EH (cell line): ENCODE data around the gene FXN.
A peak's percentile ranks its signal among the peaks of the same experiment; 100 is the strongest.
"Not testable (repeated sequence)": the region's sequence is repeated elsewhere in the genome, so short reads cannot be mapped to it uniquely, and the experiment has no call there.

Source experiments
- DNase-seq: peaks from one replicate; pipeline ENCODE4 v3.0.0-alpha.2; 2015; ENCODE audit warnings: low read depth

FXN gene

GRCh38 chr9:69027355-69028097 is 8.0 kb upstream of the FXN start:
- DNase-seq = peak; percentile 53

DNA sequence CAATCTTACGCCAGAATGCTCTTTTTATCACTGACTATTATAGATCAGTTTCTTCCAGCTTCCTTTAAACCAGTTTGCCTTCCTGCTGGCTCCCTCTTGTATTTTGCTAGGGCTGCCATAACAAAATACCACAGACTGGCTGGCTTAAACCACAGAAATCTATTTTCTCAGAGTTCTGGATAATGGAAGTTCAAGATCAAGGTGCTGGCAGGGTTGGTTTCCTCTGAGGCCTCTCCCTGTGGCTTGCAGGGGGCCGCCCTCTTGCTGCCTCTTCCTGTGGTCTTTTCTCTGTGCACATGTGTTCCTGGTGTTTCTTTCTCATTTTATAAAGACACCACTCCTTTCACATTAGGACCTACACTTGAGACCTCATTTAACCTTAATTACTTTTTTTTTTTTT is 6.8 kb upstream of the FXN start:
- no peak for DNase-seq

- DNase-seq = no peak
Measured at GRCh38 chr9:69029535-69029934, 6.0 kb upstream of the FXN start.

DNA sequence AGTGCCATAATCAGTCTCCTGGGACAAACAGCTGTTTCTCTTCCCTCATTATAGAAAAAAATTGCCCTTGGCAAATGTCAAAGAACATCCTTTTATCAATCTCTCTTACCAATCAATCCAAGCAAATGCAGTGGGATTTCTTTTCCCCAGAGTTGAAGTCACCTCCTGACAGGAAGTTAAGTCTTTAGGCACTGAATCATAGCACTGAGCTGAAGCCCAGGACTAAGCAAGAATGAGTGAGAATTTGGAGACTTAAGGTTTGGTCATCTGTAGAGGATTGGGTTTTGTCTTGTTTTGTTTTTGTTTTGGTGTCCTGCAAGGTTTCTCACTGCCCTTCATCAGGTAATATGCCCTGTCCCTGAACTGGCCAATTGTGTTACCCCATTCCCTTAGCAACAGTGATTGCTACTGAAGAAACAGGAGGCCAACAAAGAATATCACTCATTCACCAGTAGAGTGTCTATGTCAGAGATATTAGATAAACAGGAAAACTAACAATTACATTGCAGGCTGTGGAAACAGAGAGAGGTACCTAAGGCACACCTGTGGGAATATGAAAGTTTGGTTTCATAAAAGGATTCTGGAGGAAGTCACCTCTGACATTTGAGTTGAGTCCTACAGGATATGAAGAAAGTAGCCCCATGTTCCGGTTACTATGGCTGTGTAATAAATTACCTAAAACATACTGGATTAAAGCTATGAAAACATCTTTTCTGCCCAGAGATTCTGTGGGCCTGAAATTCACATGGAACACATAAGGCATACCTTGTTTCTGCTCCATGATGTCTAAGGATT is 4.5 kb upstream of the FXN start:
- peak; percentile 28 for DNase-seq

- no peak for DNase-seq
Measured at GRCh38 chr9:69034071-69034470, 1.5 kb upstream of the FXN start.

- no peak for DNase-seq
Measured at GRCh38 chr9:69036309-69036708, 757 bp downstream of the FXN start.

- no peak for DNase-seq
Measured at GRCh38 chr9:69036799-69037198, 1.2 kb downstream of the FXN start.

- DNase-seq = no peak
Measured at GRCh38 chr9:69040646-69041045, 5.1 kb downstream of the FXN start.

DNA sequence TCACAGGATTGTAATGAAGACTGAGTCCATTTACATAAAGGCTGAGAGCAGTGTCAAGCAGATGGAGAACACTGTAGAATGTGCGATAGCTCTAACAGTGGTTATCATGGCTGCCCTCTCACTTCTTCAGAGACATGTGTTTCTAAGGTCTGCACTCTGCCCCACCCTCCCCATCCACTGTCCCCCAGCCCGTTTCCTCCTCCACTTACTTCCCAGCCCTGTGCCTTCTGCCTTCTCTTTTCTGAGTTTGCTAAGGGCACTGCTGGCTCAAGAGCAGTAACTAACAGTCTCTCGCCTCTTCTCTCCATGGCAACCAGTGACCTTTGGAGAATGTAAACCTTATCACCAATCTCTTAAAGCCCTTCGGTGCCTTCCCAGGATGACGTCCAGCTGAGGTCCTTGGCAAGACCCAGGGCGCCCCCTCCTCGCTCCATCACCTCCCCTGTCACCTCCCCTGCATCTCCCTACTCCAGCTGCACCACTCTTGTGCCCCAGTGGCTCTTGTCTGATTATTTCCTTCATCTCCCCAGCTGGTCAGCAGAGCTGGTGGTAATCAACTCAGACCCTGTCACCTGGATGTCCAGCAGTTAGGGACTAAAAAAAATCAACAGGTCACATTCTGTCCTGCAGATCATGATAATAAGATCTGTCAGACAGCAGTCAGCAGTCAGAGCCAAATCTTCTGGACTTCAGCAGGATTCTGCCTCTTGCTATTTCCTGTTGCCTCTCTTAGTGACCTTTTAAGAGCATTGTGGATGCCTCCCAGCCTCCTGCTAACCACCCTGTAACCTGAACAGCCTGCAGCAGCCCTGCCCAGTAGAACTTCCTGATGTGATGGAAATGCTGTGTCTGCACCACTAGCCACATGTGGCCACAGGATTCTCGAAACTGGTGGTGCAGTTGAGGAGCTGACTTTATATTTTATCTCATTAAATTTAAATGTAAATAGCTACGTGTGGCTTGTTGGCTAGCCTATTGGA is 9.0 kb downstream of the FXN start:
- peak; percentile 74 for DNase-seq

- DNase-seq = no peak
Measured at GRCh38 chr9:69045821-69046220, 10.3 kb downstream of the FXN start.

- DNase-seq = no peak
Measured at GRCh38 chr9:69046723-69047122, 11.2 kb downstream of the FXN start.

DNA sequence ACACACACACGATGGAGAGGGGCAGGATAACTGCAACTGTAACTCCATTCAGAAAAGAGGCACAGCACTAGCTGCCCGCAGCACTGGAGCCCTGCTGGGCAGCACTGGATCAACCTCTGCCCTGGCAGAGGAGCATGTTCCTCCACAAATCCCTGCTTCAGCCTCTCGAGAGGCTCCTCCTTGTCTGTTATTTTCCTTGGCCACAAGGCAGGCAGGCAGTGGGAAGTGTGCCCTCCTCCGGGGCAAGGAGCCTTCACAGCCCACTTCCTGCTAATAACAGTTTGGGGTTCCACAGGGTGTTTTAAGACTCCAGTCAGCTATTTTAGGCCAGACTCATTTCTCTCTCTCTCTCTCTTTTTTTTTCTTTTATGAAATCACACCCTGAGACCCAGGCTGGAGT is 11.8 kb downstream of the FXN start:
- DNase-seq = peak; percentile 18

DNA sequence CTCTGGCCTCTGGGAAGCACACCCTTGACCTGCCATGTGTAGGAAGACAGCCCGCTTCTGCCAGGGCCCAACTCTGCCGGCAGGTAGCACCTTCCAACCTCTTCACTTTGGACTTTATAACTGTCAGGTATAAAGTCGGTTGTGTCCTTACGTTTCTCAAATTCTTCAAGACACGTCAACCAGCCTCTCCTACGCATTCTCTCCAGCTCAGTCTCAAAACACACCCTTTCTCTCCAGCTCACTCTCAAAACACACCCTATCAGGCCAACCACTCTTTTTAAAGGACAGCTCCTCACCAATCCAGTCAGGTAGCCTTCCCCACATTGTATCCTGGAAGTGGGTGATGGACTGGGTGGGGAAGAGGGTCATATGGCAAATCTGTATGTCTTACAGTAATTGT is 13.5 kb downstream of the FXN start:
- DNase-seq = no peak

DNA sequence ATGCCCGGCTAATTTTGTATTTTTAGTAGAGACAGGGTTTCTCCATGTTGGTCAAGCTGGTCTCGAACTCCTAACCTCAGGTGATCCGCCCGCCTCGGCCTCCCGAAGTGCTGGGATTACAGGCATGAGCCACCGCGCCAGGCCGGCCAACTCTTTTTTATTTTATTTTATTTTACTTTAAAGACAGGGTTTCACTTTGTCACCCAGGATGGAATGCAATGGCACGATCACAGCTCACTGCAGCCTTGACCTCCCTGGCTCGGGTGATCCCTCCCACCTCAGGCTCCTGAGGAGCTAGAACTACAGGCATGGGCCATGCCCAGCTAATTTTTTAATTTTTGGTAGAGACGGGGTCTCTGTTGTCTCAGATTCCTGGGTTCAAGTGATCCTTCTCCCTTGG is 15.4 kb downstream of the FXN start:
- DNase-seq = not testable (repeated sequence)

DNA sequence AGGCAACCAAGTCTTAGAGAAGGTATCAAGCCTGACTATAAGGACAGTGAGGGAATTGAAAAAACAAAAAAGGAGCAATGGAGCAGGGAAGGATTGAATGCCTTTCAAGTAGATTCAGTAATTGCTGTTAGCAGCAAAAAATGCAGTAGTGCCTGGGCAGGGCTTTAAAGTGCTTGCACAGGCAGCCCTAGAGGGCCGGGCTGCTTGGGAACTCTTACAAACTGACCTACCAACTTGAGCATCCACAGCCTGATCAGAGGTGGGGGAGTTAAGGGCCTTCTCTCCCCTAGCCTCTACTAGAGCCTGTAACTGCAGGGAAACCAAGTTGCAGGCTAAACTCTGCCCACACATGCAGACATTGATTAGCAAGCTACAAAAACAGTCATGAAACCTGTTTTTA is 19.4 kb downstream of the FXN start:
- DNase-seq = no peak

DNA sequence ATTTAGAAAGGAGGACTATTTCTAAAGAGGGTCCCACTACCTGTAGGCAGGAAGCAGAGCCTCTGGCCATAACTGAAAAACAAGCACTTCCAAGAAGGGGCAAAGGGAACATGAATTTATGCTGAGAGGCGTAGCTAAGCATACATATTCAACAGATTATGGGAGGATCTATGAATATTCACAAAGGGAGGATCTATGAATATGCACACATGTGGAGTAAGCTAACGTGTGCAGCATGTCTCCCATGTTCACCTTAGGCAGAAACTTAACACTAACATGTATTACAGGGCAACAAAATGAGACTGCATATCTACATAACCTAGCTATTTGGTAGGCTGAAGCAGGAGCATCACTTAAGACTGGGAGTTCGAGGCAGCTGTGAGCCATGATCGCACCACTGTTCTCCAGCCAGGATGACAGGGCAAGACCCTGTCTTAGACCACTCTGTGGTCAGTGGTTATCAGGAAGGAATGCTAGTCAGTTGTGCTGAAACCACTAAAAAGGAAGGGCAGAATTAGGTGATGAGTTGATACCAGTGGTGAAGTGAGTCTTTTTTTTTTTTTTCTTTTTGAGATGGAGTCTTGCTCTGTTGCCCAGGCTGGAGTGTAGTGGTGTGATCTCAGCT is 20.8 kb downstream of the FXN start:
- DNase-seq = no peak

- DNase-seq = no peak
Measured at GRCh38 chr9:69058101-69058500, 22.5 kb downstream of the FXN start.

- no peak for DNase-seq
Measured at GRCh38 chr9:69060766-69061165, 25.2 kb downstream of the FXN start.

GRCh38 chr9:69062195-69062594 is 26.6 kb downstream of the FXN start:
- no peak for DNase-seq

DNA sequence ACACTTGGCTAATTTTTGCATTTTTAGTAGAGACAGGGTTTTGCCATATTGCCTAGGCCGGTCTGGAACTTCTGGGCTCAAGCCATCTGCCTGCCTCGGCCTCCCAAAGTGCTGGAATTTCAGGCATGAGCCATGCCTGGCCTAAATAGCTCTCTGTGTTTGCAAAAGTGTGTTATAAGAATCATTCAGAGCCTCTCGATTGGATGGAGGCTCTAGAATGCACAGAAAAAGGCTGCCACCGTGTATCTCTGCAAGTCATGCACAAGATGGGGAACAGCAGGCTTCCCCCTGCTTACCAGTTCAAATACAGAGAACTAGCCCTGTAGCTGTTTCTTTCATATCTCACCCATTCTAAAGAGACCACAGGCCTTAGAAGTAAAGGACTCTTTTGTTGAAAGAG is 28.3 kb downstream of the FXN start:
- no peak for DNase-seq

DNA sequence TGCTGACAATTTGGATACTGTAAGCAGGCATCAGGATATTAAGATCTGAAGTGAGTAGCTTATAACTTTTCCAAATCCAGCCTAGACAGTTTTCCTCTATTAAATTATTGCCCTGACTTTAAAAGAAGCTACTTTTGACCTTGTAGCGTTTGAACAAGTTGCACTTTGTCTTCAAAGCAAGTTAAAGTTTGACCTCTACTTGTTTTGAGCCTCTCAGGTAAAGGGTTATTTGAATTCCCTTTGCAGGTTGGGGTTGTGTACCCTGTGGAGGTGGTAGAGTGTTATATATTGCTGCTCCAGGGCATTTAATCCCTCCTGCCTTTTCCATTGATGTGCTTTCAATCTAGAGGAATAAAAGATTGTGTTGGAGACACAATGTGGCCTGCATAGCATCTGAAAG is 30.1 kb downstream of the FXN start:
- no peak for DNase-seq

DNA sequence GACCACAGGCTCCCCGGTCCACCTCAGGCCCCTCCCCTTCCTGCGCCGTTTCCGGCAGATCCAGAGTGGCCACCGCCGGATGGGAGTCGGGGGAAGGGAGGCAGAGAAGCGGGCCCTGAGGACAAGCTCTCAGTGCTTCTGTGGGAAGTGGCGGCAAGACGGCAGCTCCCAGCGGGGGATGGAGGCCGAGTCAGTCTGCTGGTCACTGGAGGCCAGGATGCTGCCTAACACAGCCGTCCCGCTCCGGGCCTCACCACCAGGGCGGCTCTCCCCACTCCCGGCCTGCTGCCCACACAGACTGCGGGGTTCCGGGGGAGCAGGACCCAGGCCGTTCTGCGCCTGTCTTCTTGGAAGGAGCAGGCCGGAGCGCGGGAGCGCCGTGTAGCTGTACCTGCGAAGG is 31.4 kb downstream of the FXN start:
- no peak for DNase-seq
